MM.1S (cell line): ENCODE measurements around the gene PMM2.
"Not testable (repeated sequence)": the region's sequence is repeated elsewhere in the genome, so short reads cannot be mapped to it uniquely, and the experiment has no call there.

Experiments used
- DNase-seq: peaks from one replicate; pipeline ENCODE4 v3.0.0-alpha.2; 2015
- H2AFZ ChIP-seq: fragments of 300-600 bp; sonication (generic); 2 replicates; pipeline ENCODE4 v1.6.0; 2016; ENCODE audit warnings: antibody characterized with exemption, low read length
- H3F3A ChIP-seq: fragments of 300-600 bp; sonication (generic); 2 replicates; pipeline ENCODE4 v1.6.1; 2016; ENCODE audit warnings: mild to moderate bottlenecking, antibody characterized with exemption, low read length, moderate library complexity, mixed read lengths; ENCODE audit not compliant: insufficient read depth
- H3K27ac ChIP-seq: fragments of 300-600 bp; sonication (generic); 2 replicates; pipeline ENCODE4 v1.5.1; 2016; ENCODE audit warnings: mild to moderate bottlenecking, low read length
- H3K27me3 ChIP-seq: fragments of 300-600 bp; sonication (generic); replicated peaks from 2 replicates; pipeline ENCODE4 v1.6.0; 2016; ENCODE audit warnings: low read length; ENCODE audit not compliant: insufficient read depth
- H3K36me3 ChIP-seq: fragments of 300-600 bp; sonication (generic); replicated peaks from 2 replicates; pipeline ENCODE4 v1.6.1; 2016; ENCODE audit warnings: mild to moderate bottlenecking, low read length, mixed read lengths; ENCODE audit not compliant: insufficient read depth
- H3K4me1 ChIP-seq: fragments of 300-600 bp; sonication (generic); 2 replicates; pipeline ENCODE4 v1.6.1; 2016; ENCODE audit warnings: low read length, mixed read lengths
- H3K4me2 ChIP-seq: fragments of 300-600 bp; sonication (generic); 2 replicates; pipeline ENCODE4 v1.6.0; 2016; ENCODE audit warnings: low read depth, low read length
- H3K4me3 ChIP-seq: fragments of 300-600 bp; sonication (generic); 2 replicates; pipeline ENCODE4 v1.5.1; 2016; ENCODE audit warnings: low read length, mixed read lengths
- H3K79me2 ChIP-seq: fragments of 300-600 bp; sonication (generic); 2 replicates; pipeline ENCODE4 v1.6.1; 2016; ENCODE audit warnings: mixed run types, low read length, mixed read lengths
- H3K9ac ChIP-seq: fragments of 300-600 bp; sonication (generic); 2 replicates; pipeline ENCODE4 v1.6.1; 2016; ENCODE audit warnings: low read length, mixed read lengths
- H3K9me2 ChIP-seq: fragments of 300-600 bp; sonication (generic); replicated peaks from 2 replicates; pipeline ENCODE4 v1.6.1; 2016; ENCODE audit warnings: mild to moderate bottlenecking, low read length, mixed read lengths; ENCODE audit not compliant: insufficient read depth
- H3K9me3 ChIP-seq: fragments of 300-600 bp; sonication (generic); replicated peaks from 2 replicates; pipeline ENCODE4 v1.6.1; 2016; ENCODE audit warnings: mild to moderate bottlenecking, low read length, mixed read lengths; ENCODE audit not compliant: insufficient read depth
- H4K20me1 ChIP-seq: fragments of 300-600 bp; sonication (generic); 2 replicates; pipeline ENCODE4 v1.6.1; 2016; ENCODE audit warnings: mild to moderate bottlenecking, low read length, moderate library complexity, mixed read lengths; ENCODE audit not compliant: insufficient read depth
- CTCF ChIP-seq: fragments of 300-600 bp; sonication (generic); IDR thresholded peaks from 2 replicates; pipeline ENCODE4 v1.5.1; 2016; ENCODE audit warnings: antibody characterized with exemption, low read length, mixed read lengths
- EZH2 ChIP-seq: fragments of 300-600 bp; sonication (generic); optimal IDR thresholded peaks from 2 replicates; pipeline ENCODE3; 2017; ENCODE audit warnings: low read depth, mild to moderate bottlenecking, antibody characterized with exemption, low read length, mixed read lengths
- EZH2phosphoT487 ChIP-seq: fragments of 300-600 bp; sonication (generic); IDR thresholded peaks from 2 replicates; pipeline ENCODE4 v1.6.1; 2018; ENCODE audit warnings: antibody characterized with exemption, low read length

Gene PMM2

GRCh38 chr16:8797364-8798173 lies at the start of gene PMM2, which contains the start of gene TMEM186:
TSS of gene PMM2 (plus strand) at chr16:8797839. CDS start at chr16:8797883, 44 bp downstream.
TSS of gene TMEM186 (minus strand) at chr16:8797639. CDS start at chr16:8797614, 25 bp downstream.
- no peaks in the 10 kb centered on the region for H3K9me2 ChIP-seq
- H3K27me3 ChIP-seq, result no peaks in the 10 kb centered on the region
- H3F3A ChIP-seq, result no peaks in the 10 kb centered on the region
- H3K9me3 ChIP-seq, result no peaks in the 10 kb centered on the region
- peaks cover 12% of the 10 kb centered on the region; the same call in 1 of the 2 replicates for H4K20me1 ChIP-seq
- peaks cover 7% of the 10 kb centered on the region; the same call in 1 of the 2 replicates for H3K36me3 ChIP-seq
- peak within 1 kb of the TSS; percentile 40 for H2AFZ ChIP-seq
- peak within 1 kb of the TSS; percentile 78 for H3K4me2 ChIP-seq
- H3K9ac ChIP-seq, result peak within 1 kb of the TSS; percentile 91
- H3K4me3 ChIP-seq, result peak within 1 kb of the TSS; percentile 89
- TF ChIP-seq EZH2, result no peak
- peak within 1 kb of the TSS; percentile 57 for H3K27ac ChIP-seq
- DNase-seq, result peak; percentile 98
- peaks cover 76% of the 10 kb centered on the region for H3K79me2 ChIP-seq
- peaks cover 15% of the 10 kb centered on the region for H3K4me1 ChIP-seq

- not testable (repeated sequence) for H4K20me1 ChIP-seq, H3K27ac ChIP-seq, H2AFZ ChIP-seq, H3K4me2 ChIP-seq, H3K79me2 ChIP-seq, DNase-seq, H3K9me3 ChIP-seq, H3K36me3 ChIP-seq, H3F3A ChIP-seq, H3K27me3 ChIP-seq, H3K4me3 ChIP-seq, H3K9ac ChIP-seq, H3K4me1 ChIP-seq, H3K9me2 ChIP-seq
Observed at GRCh38 chr16:8748944-8749343, 48.7 kb upstream of the PMM2 start.

DNA sequence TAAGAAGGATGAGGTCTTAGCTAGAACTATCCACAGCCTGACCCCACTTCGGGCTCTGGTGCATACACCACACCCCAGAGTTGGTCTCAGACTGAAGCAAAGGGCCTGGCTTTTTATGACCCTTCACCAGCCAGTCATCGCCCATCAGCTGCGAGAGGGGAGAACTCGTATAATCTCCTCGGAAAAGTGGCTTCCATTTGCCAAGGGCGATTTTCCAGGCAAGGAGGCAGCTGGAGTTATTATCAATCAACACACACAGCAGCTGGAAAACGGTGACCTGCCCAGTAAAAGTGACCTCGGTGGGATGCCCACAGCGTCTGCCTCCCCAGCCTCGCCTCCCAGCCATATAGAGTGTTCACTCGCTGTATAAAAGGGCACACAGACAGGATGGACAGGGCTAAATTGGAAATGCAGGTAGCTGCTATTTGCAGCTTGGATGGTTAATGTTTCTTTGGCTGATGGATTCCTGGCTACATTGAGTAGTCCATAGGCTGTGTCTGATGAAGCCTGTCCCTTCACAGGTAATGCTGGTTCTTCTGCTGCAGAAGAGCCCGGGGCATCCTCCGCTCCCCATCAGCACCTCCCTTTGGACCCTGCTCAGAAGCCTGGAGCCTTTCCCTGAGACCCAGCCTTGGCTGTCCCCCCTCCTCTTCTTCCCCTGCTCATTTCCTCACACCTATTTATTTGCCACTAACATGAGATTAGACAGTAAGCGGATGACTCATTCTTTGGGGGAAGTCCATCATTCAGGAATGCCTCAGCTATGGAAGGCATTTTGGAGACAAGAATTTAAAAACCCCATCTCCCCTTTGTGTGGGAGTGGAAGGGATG lies 45.9 kb upstream of the PMM2 start:
- H3K4me3 ChIP-seq, result no peak overlapping the region
- TF ChIP-seq EZH2, result no peak
- H3K9ac ChIP-seq, result no peak overlapping the region
- no peak overlapping the region for H3K27ac ChIP-seq
- H2AFZ ChIP-seq, result no peak overlapping the region
- no peaks in the 10 kb centered on the region for H3K9me3 ChIP-seq
- H3K36me3 ChIP-seq, result no peaks in the 10 kb centered on the region
- H3K4me1 ChIP-seq, result no peaks in the 10 kb centered on the region
- H3K27me3 ChIP-seq, result no peaks in the 10 kb centered on the region
- H3F3A ChIP-seq, result no peaks in the 10 kb centered on the region
- no peaks in the 10 kb centered on the region for H3K9me2 ChIP-seq
- H4K20me1 ChIP-seq, result no peaks in the 10 kb centered on the region
- no peaks in the 10 kb centered on the region for H3K79me2 ChIP-seq
- no peak overlapping the region for H3K4me2 ChIP-seq
- DNase-seq, result no peak

- no peak overlapping the region for H3K27ac ChIP-seq
- no peak for DNase-seq
- no peak overlapping the region for H2AFZ ChIP-seq
- no peaks in the 10 kb centered on the region for H4K20me1 ChIP-seq
- no peak overlapping the region for H3K9ac ChIP-seq
- H3K4me1 ChIP-seq, result no peaks in the 10 kb centered on the region
- no peaks in the 10 kb centered on the region for H3K79me2 ChIP-seq
- H3K4me3 ChIP-seq, result no peak overlapping the region
- TF ChIP-seq EZH2, result no peak
- no peak for TF ChIP-seq CTCF
- TF ChIP-seq EZH2phosphoT487, result no peak
- H3K4me2 ChIP-seq, result no peak overlapping the region
- H3K9me3 ChIP-seq, result no peaks in the 10 kb centered on the region
- no peaks in the 10 kb centered on the region for H3K9me2 ChIP-seq
- H3K36me3 ChIP-seq, result no peaks in the 10 kb centered on the region
- no peaks in the 10 kb centered on the region for H3F3A ChIP-seq
- no peaks in the 10 kb centered on the region for H3K27me3 ChIP-seq
Observed at GRCh38 chr16:8752706-8753105, 44.9 kb upstream of the PMM2 start.
